CD14-positive monocyte (primary cell): ENCODE data around the gene BRINP3. TPM values are rescaled to one million over a fixed set of nuclear protein-coding genes. Genes with fewer than 3 reads are reported as not detected.

Experiments
- DNase-seq, 3 donors: peaks; one replicate each; pipeline ENCODE4 v3.0.0-alpha.2; 2011 to 2022
- H2AFZ ChIP-seq: 2 replicates; pipeline ENCODE4 v1.6.0; 2012; ENCODE audit warnings: mild to moderate bottlenecking, low read depth, low read length, inconsistent platforms; ENCODE audit not compliant: insufficient read depth, poor library complexity, severe bottlenecking
- H3K27ac ChIP-seq, 2 donors: 1 replicate in 1 of 2; 2 replicates in 1 of 2; pipeline ENCODE4 v1.5.1; 2012 to 2013; ENCODE audit warnings: low read length in 2 of 2, control low read depth in 1 of 2, inconsistent platforms in 1 of 2, low read depth in 1 of 2, mild to moderate bottlenecking in 1 of 2
- H3K27me3 ChIP-seq, 2 donors: one replicate each; pipeline versions ENCODE4 v1.6.0 to v1.6.1; 2011 to 2013; ENCODE audit warnings: low read length in 2 of 2; ENCODE audit not compliant: control insufficient read depth in 2 of 2, insufficient read depth in 2 of 2
- H3K36me3 ChIP-seq, 2 donors: replicated peaks in 1 of 2; 1 replicate in 1 of 2; 2 replicates in 1 of 2; pipeline versions ENCODE4 v1.5.1 to v1.6.1; 2012 to 2013; ENCODE audit warnings: low read length in 2 of 2, control low read depth in 1 of 2, inconsistent platforms in 1 of 2, mild to moderate bottlenecking in 1 of 2; ENCODE audit not compliant: insufficient read depth in 2 of 2, control insufficient read depth in 1 of 2
- H3K4me1 ChIP-seq, 2 donors: 1 replicate in 1 of 2; 2 replicates in 1 of 2; pipeline versions ENCODE4 v1.5.1 to v1.6.1; 2012 to 2013; ENCODE audit warnings: low read length in 2 of 2, control low read depth in 1 of 2, inconsistent platforms in 1 of 2, mild to moderate bottlenecking in 1 of 2, moderate library complexity in 1 of 2; ENCODE audit not compliant: insufficient read depth in 2 of 2, control insufficient read depth in 1 of 2
- H3K4me2 ChIP-seq: replicated peaks from 2 replicates; pipeline ENCODE3; 2012; ENCODE audit warnings: low read length, moderate library complexity, mild to moderate bottlenecking; ENCODE audit not compliant: poor library complexity, severe bottlenecking; ENCODE audit errors: extremely low read depth
- H3K4me3 ChIP-seq, 3 experiments: fragments of 200-600 bp in 1 of 3; sonication (generic) in 1 of 3; replicated peaks in 1 of 3; 1 replicate in 2 of 3; 2 replicates in 1 of 3; pipeline ENCODE4 v1.5.1; 2011 to 2013; ENCODE audit warnings: low read length in 3 of 3, mild to moderate bottlenecking in 3 of 3, control low read depth in 2 of 3, low read depth in 2 of 3, inconsistent platforms in 1 of 3, moderate library complexity in 1 of 3
- H3K79me2 ChIP-seq: 2 replicates; pipeline ENCODE4 v1.6.0; 2012; ENCODE audit warnings: mild to moderate bottlenecking, control low read depth, inconsistent platforms, low read length, moderate library complexity; ENCODE audit not compliant: insufficient read depth
- H3K9ac ChIP-seq: 2 replicates; pipeline ENCODE4 v1.6.0; 2017; ENCODE audit warnings: low read length, mild to moderate bottlenecking; ENCODE audit not compliant: insufficient read depth, poor library complexity, severe bottlenecking
- H3K9me3 ChIP-seq, 2 donors: replicated peaks in 1 of 2; 1 replicate in 1 of 2; 2 replicates in 1 of 2; pipeline versions ENCODE4 v1.5.1 to v1.6.1; 2012 to 2013; ENCODE audit warnings: low read length in 2 of 2, control low read depth in 1 of 2; ENCODE audit not compliant: control insufficient read depth in 1 of 2, insufficient read depth in 1 of 2
- H4K20me1 ChIP-seq: 2 replicates; pipeline ENCODE4 v1.6.0; 2012; ENCODE audit warnings: mild to moderate bottlenecking, low read length, control low read depth, moderate library complexity; ENCODE audit not compliant: insufficient read depth
- H3K27ac Mint-ChIP-seq, 7 donors: one replicate each; pipeline ENCODE4 v1.8.0; 2020; ENCODE audit warnings: mild to moderate bottlenecking in 7 of 7, mixed read lengths in 7 of 7, moderate library complexity in 6 of 7, inconsistent platforms in 2 of 7
- H3K27me3 Mint-ChIP-seq, 3 donors: one replicate each; pipeline ENCODE4 v1.8.0; 2021 to 2022; ENCODE audit warnings: low read depth in 3 of 3, mild to moderate bottlenecking in 3 of 3, mixed read lengths in 3 of 3, moderate library complexity in 3 of 3, inconsistent platforms in 1 of 3
- H3K36me3 Mint-ChIP-seq, 2 donors: one replicate each; pipeline ENCODE4 v1.8.0; 2020; ENCODE audit warnings: mixed read lengths in 2 of 2, inconsistent platforms in 1 of 2, mild to moderate bottlenecking in 1 of 2
- H3K4me1 Mint-ChIP-seq: one replicate; pipeline ENCODE4 v1.8.0; 2020; ENCODE audit warnings: mild to moderate bottlenecking, mixed read lengths
- H3K4me3 Mint-ChIP-seq, 2 donors: one replicate each; pipeline ENCODE4 v1.8.0; 2020; ENCODE audit warnings: mild to moderate bottlenecking in 2 of 2, mixed read lengths in 2 of 2, moderate library complexity in 1 of 2
- H3K9me3 Mint-ChIP-seq, 7 donors: one replicate each; pipeline ENCODE4 v1.8.0; 2020 to 2022; ENCODE audit warnings: mixed read lengths in 7 of 7, mild to moderate bottlenecking in 6 of 7, moderate library complexity in 6 of 7, inconsistent platforms in 2 of 7
- CTCF ChIP-seq: fragments of 200-600 bp; IDR thresholded peaks from one replicate; pipeline ENCODE4 v1.8.0; 2022; ENCODE audit warnings: antibody characterized with exemption, mild to moderate bottlenecking
- WGBS: methylation state at CpG from one replicate; pipeline ENCODE4 v1.1.5; 2013; ENCODE audit warnings: missing lambda C conversion rate; ENCODE audit not compliant: insufficient coverage; 5-methylcytosine and 5-hydroxymethylcytosine counted together
- intact Hi-C, 2 donors: fragments of 100-400 bp; cut with micrococcal nuclease; formaldehyde crosslinking; loops; one replicate each; pipeline versions ENCODE4 v1.15.0 to v1.15.1; 2023
- polyA plus RNA-seq, 3 donors: library from polyadenylated mRNA; depleted of rRNA in 1 of 3; unstranded in 2 of 3; stranded (reverse) in 1 of 3; fragments of 300-500 nt in 2 of 3; fragments of >200 nt in 1 of 3; fragmentation: Illumina TruSeq in 2 of 3; gene quantifications; 1 replicate in 2 of 3; 2 replicates in 1 of 3; pipeline ENCODE4 v1.2.3, GENCODE V29; 2012 to 2021

Gene BRINP3
- polyA plus RNA-seq, 3 donors = not detected

DNA sequence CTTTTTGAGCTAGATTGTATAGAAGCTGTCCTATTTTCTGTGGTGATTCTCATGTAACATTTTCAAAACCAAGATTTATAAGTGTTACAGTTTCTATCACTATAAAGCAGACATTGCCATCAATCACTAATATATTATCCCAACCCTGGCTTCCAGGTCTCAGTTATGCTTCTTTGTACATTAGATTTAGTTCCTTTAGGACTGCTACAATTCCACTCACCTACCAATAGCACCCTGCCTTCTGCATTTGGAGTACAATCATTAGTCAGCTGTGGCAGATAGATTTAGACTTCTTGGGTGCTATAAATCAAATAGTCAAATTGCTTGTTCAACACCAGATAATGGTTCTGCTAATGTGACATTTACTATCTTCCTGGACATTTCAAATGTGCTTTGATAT, 281.6 kb downstream of the BRINP3 start:
- Histone ChIP-seq H2AFZ (no peak overlapping the region), H3K27ac (no peak overlapping the region), H3K4me1 (no peaks in the 10 kb centered on the region), H3K4me3 (no peak overlapping the region), H3K4me2 (no peak overlapping the region), H4K20me1 (no peaks in the 10 kb centered on the region), H3K9ac (no peak overlapping the region), H3K79me2 (no peaks in the 10 kb centered on the region), H3K27me3 (no peaks in the 10 kb centered on the region), H3K36me3 (no peaks in the 10 kb centered on the region), H3K9me3 (no peaks in the 10 kb centered on the region)
- TF ChIP-seq CTCF = no peak
- H3K27ac Mint-ChIP-seq = no peak overlapping the region
- no peak overlapping the region for H3K4me3 Mint-ChIP-seq
- DNase-seq = no peak
- intact Hi-C loops = no loop called here
- no peaks in the 10 kb centered on the region for H3K36me3 Mint-ChIP-seq
- peaks cover 0 to 10% (median 4%) of the 10 kb centered on the region in 7 donors for H3K9me3 Mint-ChIP-seq
- H3K4me1 Mint-ChIP-seq = no peaks in the 10 kb centered on the region
- no peaks in the 10 kb centered on the region for H3K27me3 Mint-ChIP-seq

DNA sequence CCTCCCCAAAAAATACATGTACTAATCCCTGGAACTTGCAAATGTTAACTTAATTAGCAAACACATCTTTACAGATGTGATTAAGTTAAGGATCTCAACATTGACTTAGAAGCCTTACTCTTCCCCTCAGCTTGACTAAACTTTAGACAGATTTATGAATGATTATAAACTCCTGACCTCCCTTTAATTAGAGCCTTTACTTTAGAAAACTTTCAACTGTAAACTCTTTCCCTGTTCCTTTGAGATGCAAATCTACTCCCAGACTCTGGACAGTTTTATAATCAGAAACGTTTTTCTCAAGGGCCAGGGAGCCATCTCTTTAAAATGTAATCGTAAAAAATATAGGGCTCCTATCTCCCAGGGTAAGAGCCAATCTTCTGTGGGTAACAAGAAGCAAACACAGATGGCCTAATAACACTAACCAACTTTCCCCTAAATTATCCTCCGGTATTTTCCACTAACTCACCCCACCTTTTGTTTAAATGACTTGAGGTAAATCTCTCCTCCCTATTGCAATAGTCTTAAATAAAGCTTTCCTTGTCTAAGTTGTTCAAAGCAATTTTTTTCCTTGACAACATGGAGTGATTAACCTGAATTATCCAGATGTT, 284.1 kb downstream of the BRINP3 start:
- H3K4me3 Mint-ChIP-seq = no peak overlapping the region
- WGBS = no CpG with 5 or more reads among the region's 3 CpGs
- Histone ChIP-seq H3K27ac (no peak overlapping the region), H3K27me3 (no peaks in the 10 kb centered on the region), H3K79me2 (no peaks in the 10 kb centered on the region), H3K36me3 (no peaks in the 10 kb centered on the region), H2AFZ (no peak overlapping the region), H3K9me3 (no peaks in the 10 kb centered on the region), H3K4me3 (no peak overlapping the region), H3K4me2 (no peak overlapping the region), H3K9ac (no peak overlapping the region), H3K4me1 (no peaks in the 10 kb centered on the region), H4K20me1 (no peaks in the 10 kb centered on the region)
- peaks cover 0 to 7% (median 2%) of the 10 kb centered on the region in 7 donors for H3K9me3 Mint-ChIP-seq
- no peaks in the 10 kb centered on the region for H3K36me3 Mint-ChIP-seq
- intact Hi-C loops = no loop called here
- TF ChIP-seq CTCF = no peak
- H3K27ac Mint-ChIP-seq = no peak overlapping the region
- DNase-seq = no peak
- no peaks in the 10 kb centered on the region for H3K4me1 Mint-ChIP-seq
- no peaks in the 10 kb centered on the region for H3K27me3 Mint-ChIP-seq
